GM19351 (cell line): ENCODE measurements around the gene PLCXD1.
"Not testable (repeated sequence)": the region's sequence is repeated elsewhere in the genome, so short reads cannot be mapped to it uniquely, and the experiment has no call there.

Experiments used
- ATAC-seq: cut with Tn5 transposase; IDR thresholded peaks from one replicate; pipeline ENCODE4 v1.9.1; 2021; ENCODE audit warnings: mild to moderate bottlenecking, moderate library complexity; ENCODE audit not compliant: unreplicated experiment

Gene PLCXD1

DNA sequence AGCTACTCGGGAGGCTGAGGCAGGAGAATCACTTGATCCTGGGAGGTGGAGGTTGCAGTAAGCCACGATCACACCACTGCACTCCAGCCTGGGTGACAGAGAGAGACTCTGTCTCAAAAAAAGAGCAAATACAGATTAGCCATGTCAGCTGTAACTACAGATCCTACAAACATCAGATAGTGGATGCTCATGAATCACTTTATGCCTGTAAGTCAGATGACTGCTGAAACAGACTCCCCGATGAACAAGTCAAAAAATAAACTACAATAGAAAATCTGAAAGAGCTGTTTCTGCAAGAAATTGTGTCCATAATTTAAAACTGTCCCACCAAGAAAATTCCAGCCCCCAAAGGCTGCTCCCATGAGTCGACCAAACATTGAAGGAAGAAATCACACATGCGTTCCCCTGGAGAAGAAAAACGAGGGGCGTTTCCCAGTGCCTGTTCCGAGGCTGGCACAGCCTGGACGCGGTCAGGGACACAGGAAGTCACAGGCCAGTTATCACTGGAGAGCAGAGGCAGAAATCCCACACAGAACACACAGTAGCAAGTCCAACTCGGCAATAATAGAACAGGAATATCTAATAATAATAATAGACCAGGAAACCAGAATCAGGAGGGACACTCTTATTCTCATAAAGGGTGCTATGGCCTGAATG, 67.4 kb downstream of the PLCXD1 start:
- ATAC-seq = no peak

DNA sequence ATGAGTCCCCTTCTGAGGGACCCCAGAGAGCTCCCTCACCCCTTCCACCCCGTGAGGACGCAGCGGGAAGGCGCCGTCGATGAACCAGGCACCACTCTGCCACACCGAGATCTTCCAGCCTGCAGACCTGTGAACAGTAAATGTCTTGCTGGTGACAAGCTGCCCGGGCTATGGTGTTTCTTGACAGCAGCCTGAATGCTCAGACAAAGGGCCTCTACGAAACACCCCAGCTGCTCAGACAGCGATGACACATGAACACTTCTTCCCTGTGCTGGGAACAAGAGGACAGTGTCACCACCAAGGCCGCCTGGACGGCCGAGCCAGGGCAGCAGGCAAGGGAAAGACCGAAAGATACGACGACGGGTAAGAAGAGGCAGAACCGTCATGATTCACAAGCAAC, 68.0 kb downstream of the PLCXD1 start:
- ATAC-seq = no peak

DNA sequence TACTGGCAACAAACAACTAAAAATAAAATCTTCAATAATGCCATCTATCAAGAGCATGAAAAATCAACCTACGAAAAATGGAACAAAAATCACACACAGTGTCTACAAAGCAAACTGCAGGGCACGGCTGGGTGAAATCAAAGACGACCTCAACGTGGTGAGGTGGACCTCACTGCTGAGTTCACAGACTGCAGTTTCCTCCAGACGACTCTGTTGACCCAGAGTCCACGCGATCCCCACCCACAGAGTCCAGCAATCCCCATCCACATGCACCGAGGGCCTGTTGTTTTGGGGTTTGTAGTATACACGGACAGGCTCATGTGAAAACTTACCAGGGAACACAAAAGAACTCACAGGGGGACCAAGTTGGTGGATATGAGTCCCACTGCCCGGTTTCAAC, 68.5 kb downstream of the PLCXD1 start:
- ATAC-seq = no peak

DNA sequence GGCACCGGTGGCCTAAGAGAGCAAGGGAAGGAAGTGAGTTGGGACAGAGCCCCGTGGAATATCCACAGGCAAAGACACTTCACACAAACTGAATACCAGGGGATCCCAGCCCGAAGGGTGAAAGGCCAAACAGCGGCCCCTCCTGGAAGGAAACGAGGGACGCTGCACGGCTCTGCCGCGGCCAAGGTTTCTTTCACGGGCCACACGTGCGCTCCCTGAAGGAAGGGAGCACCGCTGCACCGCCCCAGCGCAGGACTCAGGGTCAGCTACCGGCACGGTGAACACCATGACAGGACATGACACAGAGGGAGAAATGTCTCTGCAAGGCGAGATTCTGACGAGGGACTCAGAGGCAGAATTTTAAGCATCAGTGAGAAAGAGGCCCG, 69.0 kb downstream of the PLCXD1 start:
- no peak for ATAC-seq

DNA sequence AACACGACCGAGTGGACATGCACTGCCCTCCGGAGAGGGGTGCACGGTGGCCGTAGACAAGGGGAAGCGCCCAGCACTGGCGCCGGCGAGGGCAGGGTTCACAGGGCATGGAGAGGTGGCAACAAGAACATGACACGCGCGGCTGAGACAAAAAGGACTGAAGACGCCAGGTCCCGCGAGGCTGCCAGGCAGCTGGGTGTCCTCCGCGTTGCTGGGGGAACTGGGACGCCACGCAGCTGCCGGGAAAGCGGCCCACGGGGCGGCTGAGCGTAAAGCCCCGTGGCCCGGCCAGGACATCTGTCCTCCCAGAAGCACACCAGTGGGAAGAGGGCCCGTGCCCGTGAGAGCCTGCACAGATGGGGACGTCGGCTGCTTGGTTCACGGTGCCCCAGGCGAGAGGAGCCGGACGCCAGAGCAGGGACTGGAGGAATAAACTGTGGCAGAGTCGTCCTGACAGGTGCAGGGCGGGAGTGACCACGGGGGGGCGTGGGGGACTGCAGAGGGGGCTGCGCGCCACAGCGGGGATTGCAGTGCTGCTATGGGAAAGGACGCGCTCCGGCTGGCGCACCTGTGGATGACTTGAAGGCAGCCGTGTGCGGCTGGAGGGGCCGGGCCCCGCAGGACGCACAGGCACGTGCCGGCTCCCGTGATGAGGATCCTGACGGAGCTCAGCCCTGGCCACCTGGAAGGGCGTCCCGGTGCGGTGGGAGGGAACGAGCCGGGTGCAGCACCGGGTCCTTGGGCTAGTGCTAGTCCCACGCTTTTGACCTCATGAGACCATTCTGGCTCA, 69.5 kb downstream of the PLCXD1 start:
- no peak for ATAC-seq

DNA sequence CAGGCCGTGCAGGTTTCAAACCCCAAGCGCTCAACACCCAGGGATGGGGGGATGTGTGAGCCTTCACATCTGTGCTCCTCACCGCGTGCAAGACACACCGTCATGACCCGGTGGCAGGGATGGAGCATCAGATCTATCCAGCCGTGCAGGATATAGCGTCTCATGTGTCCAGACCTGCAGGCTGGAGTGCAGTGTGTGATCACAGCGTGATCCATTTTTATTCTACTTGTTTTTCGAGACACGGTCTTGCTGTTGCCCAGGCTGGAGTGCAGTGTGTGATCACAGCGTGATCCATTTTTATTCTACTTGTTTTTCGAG, 70.1 kb downstream of the PLCXD1 start:
- not testable (repeated sequence) for ATAC-seq

DNA sequence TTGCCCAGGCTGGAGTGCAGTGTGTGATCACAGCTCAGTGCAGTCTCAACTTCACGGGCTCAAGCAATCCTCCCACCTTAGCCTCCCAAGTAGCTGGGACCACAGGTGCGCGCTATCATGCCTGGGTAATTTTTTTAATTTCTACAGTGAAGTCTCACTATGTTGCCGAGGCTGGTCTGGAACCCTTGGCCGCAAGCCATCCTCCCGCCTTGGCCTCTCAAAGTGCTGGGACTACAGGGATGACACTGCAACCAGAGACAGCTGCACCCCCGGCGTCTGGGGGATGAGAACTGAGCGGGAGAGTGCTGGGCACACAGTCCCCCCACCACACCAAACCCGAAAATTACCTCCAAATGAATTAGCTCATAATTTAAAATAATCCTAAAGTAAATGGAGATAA, 70.6 kb downstream of the PLCXD1 start:
- no peak for ATAC-seq

DNA sequence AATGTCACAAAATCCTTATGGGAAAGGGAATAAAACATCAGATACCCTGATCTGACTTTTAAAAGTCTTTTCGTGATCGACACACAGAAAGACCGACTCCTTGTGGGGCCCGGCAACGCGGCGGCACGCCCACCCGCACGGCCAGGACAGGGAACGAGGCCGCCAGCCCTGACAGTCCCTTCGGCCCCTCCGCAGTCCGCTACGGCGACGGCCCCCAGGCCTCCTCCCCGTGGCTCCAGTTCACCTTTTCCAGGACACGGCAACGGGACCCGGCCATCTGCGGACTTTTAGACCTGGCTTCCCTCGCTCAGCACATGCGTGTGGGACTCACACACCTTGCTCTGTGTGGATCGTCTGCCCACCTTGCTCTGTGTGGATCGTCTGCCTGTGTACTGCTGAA, 71.0 kb downstream of the PLCXD1 start:
- ATAC-seq = no peak

DNA sequence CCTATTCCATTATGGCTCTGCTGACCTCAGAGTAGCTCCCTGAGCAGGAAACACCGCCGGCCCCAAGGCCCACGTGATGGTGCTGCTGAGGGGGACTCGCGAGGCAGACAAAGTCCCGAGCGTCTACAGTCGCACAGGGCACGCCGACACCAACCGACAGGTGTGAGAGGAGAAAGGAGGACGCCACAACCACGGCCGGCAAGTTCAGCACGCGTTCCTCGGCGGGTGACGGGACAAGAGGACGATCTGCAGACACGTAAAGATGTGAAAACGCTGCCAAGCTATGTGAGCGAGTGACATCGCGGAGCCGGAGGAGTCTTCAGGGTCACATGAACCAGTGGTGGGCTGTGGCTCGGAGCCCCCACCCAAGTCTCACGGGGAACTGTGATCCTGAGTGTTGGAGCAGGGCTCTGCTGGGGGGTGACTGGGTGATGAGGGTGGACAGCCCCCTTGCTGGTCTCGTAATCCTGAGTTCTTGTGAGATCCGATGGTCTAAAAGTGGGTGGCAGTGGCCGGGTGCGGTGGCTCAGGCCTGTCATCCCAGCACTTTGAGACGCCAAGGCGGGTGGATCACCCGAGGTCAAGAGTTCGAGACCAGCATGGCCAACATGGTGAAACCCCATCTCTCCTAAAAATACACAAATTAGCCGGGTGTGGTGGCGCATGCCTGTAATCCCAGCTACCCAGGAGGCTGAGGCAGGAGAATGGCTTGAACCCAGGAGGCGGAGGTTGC, 71.6 kb downstream of the PLCXD1 start:
- ATAC-seq = no peak
